ENCODE results near the gene GTPBP4.
"Not testable (repeated sequence)": the region's sequence is repeated elsewhere in the genome, so short reads cannot be mapped to it uniquely, and the experiment has no call there.

GTPBP4 gene

DNA sequence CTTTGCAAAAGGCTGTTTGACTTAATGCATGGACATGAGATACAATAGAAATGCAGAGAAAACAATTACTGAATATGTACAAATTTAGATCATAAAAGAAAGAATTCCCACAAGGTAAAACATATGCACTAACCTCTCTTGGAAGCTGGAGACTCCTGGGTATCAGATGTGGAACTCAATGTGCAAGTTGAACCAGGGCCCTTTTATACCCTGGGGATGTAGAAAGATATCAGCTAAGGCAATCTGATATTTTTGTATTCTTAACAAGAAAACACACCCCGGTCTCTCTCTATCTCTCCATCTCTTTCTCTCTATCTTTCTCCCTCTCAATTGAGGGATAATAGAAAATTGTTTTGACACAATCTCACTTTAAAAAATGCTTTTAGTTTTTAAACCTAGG lies 37.4 kb downstream of the GTPBP4 start, which contains the start of gene IDI2:
Gene IDI2 (minus strand): TSS at position 177 of the 400 bp plus-strand sequence. CDS start 1,136 bp downstream, outside the sequence.
- DNase-seq (ENCODE audit: low spot score) = no peak

DNA sequence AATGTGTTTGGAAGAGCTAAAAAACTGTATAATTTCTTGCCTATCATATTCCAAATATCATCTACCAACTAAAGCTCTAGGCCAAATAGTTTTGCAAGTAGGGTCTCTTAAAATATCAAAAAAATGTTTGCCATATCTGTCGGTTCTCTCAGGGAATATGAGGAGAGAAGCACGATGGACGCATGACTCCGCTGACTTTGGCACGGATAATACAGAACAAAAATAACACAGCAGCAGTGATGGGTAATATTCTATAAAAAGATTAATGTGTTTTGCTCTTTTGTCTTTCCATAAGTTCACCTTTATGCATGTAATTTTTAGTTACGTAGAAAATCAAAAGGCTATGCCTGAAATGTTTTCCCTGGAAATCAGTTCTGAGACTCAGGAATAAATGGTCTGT lies 38.3 kb downstream of the GTPBP4 start:
- DNase-seq (ENCODE audit: low spot score) = no peak

DNA sequence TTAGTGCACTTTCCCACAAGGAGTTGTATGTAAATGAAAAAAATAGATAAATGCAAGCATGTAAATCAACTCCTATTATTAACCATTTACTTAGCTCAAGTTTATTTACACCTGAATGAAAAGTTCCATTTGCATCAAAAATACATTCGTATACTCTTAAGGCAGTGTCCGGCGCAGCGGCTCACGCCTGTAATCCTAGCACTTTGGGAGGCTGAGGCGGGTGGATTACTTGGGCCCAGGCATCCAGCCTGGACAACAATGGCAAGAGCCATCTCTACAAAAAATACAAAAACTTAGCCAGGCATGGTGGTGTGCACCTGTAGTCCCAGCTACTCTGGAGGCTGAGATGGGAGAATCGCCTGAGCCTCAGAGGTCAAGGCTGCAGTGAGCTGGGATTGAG lies 41.6 kb downstream of the GTPBP4 start:
- no peak for DNase-seq (ENCODE audit: low spot score)

DNA sequence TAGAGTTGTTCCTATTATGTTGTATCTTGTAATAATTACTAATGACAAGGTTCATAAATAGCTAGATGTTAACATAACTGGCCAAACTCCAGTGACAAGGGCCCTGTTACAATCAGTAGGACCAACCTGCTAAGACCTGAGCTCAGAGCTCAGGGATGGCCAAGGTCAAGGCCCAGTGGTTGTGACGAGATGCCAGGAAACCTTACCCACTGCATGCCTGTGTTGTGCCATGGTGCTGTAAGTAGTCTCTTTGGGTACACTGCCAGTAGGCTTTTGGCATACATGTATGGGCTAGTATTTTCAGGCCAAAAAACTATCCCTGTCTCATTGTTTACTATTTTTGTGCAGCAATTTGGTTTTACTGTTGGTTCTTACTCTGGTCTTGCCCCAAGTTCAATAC lies 45.4 kb downstream of the GTPBP4 start:
- DNase-seq (ENCODE audit: low spot score) = no peak

DNA sequence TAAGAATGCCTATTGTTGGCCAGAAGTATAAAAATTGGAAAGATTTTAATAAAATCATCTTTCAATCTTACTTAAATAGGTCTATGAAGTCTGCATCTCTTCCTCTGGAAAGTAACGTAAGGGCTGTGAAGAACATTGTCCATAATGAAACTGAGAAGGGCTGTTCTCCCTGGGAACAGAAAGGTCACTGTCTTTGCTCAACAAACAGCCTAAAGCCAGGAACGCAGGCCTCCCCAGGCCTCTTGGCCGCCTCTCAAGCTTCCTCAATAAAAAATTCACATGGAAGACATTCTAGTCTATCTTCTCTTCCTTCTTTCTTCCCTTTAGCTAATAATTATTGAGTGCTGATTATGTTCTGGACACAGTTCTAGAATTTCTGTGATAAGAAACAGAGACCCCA lies 46.5 kb downstream of the GTPBP4 start:
- no peak for DNase-seq (ENCODE audit: low spot score)

DNA sequence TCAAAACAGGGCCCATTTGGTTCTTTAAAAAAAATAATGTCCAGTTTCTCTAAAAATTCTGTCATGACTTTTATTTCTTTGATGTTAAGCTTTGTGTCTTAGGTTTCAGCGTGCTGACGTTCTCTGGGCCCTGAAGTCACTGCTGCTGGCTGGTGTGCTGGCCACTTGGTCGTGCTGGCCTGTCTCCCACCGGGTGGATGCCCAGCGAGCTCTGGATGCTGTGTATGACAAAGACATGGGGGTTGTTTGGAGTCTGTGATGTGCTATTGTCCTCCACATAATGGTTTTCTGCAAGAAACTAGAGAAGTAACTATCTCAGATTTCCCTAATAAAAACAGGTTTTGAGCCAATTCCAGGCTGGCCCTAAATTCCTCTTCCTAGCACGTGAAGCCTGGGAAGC lies 47.0 kb downstream of the GTPBP4 start:
- DNase-seq (ENCODE audit: low spot score) = no peak

DNA sequence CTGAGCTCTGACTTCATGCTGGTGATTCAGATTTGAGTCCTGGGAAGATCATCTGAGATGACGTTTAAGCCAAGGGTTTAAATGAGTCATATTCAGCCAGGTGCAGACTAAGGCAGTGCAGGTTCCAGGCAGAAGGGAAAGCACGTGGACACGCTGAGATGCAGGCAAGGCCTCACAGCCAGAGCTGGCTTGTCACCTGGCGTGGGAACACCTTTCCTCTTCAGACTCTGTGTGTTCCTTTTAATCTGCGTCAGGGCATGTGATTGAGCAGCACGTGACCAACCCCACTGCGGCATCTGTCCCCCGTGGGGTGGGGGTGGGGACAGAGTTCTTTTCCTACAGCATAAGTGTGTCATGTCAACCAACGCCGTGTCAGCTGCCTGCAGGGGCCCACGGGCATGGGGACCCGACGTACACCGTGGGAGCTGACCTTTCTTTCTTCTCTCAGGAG lies 48.1 kb downstream of the GTPBP4 start:
- no peak for DNase-seq (ENCODE audit: low spot score)

DNA sequence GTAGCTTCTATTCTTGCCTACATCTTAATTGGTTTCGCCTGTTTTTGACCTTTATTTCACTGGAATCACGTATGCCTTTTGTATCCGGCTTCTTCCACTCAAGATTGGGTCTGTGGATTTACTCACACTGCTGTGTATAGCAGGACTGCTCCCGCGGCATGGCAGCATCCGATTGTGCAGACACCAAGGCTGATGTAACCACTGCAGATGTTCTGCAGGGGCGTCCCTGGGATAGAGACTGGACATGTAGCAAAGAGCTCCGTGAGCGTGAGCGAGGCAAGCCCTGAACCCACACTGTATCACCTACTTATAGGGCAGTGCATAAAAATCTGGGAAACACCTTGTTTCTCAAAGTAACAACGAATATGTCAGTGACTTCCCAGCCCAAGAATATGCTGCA lies 48.9 kb downstream of the GTPBP4 start:
- DNase-seq (ENCODE audit: low spot score) = no peak

DNA sequence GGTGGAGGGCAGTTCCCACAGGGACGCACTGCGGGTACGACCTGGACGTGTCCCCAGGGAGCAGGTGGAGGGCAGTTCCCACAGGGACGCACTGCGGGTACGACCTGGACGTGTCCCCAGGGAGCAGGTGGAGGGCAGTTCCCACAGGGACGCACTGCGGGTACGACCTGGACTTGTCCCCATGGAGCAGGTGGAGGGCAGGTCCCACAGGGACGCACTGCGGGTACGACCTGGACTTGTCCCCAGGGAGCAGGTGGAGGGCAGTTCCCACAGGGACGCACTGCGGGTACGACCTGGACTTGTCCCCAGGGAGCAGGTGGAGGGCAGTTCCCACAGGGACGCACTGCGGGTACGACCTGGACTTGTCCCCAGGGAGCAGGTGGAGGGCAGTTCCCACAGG lies 50.5 kb downstream of the GTPBP4 start:
- not testable (repeated sequence) for DNase-seq (ENCODE audit: low spot score)

DNA sequence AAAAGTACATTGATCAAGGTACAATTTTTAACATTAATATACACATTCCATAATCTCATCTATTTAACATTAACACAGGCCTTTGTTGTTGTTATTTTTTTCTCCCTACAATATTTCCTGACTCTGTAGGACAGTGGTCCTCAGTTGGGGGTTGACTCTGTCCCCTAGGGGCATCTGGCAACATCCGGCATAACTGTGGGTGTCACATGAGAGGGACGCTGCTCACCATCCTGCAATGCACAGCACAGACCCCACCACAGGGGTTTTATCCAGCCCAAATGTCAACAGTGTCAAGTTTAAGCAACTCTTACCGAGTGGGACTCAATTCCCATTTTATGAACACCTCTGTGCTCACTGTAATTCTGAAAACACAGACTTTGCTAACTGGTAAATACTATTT lies 51.9 kb downstream of the GTPBP4 start:
- DNase-seq (ENCODE audit: low spot score) = no peak

DNA sequence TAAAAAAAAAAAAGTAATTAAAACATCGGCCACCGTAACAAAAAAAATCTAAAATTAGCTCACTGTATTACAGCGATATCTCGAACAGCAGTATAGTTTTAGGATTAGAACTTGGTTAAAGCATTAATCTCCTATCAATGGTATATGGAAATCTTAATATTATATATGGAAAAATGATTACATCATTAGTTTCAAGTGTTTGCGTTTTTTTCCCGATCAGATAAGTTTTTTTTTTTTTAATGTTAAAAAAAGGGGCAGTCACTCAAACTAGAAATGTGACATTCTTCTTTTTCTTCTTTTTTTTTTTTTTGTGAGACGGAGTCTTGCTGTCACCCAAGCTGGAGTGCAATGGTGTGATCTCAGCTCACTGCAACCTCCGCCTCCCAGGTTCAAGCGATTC lies 53.3 kb downstream of the GTPBP4 start:
- no peak for DNase-seq (ENCODE audit: low spot score)

DNA sequence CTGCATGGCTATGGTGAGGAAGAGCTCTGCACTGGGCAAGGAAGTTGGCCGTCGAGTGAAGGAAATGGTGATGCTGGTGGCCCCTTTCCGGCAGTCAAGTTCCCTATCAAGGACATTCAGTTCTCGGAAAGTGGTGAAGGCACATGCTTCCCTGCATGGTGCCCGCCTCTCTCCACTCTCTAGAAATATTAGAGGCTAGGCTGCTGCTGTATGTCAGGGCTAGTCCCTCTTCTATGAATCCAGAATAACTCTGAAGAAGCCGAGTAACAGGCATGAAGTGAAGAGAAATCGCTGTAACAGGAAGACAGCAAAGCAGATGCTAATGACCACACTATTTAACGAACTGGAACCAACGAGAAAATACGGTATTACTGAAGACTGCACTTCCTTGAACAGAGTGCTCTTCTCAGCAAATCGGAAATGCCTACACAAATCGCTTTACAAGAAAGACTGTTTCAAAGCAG lies 55.3 kb downstream of the GTPBP4 start:
- DNase-seq (ENCODE audit: low spot score) = no peak

DNA sequence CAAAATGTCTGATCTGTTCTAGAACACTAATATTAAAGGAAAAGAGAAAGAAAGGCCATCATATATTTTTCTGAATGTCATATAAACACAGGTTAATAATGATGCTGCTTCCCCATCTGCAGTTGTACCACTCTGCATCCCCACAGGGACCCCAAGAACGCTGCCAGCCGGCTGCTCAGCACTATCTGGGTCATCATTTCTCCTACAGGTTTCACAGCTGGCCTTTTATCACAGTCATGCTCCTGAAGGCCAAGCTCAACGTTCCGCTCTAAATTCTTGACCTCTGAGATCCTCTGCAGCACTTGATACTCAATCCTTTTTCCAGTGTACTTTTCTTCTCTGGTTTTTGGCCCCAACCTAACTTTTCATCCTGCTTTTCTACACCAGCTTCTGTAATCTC lies 55.9 kb downstream of the GTPBP4 start:
- no peak for DNase-seq (ENCODE audit: low spot score)

DNA sequence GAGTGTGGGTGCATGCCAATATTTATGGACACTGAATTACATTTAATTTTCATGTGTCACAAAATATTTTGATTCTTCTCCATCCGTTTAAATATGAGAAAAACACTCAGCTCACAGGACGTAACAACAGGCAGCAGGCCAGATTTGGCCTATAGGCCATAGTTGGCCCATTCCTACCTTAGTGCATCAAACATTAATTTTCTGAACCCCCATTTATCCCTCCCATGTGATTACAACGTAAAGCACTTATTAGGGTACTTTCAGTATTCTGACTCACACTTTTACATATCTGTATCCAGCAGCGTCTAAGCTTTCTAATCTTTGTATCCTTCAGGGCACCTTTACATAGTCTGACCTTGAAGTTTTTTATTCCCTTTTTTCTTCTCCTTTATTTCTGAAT lies 56.7 kb downstream of the GTPBP4 start:
- no peak for DNase-seq (ENCODE audit: low spot score)

DNA sequence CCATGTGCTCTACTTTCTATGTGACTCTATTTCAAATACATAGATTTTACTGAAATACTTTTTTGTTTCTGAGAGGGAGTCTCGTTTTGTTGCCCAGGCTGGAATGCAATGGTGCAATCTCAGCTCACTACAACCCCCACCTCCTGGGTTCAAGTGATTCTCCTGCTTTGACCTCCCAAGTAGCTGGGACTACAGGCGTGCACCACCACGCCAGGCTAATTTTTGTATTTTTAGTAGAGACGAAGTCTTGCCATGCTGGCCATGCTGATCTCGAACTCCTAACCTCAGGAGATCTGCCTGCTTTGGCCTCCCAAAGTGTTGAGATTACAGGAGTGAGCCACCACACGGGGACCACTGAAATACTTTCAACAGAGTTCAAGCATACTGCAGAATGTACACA lies 57.2 kb downstream of the GTPBP4 start:
- no peak for DNase-seq (ENCODE audit: low spot score)

DNA sequence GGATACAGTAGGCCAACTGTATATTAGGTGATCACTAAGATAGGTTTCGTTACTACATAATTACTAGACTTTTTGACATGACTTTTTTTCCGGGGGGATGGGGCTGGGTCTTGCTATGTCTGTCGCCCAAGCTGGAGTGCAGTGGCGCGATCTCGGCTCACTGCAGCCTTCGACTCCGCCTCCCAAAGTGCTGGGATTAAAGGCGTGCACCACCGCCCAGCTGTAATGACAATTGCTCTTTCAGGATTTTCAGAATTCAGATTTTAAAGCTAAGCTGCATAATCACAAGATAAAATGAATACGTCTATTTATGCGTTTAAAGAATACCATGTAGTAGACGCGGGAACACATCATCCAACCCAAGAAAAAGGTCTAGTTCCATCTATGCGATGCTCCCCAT lies 59.7 kb downstream of the GTPBP4 start:
- DNase-seq (ENCODE audit: low spot score) = no peak

DNA sequence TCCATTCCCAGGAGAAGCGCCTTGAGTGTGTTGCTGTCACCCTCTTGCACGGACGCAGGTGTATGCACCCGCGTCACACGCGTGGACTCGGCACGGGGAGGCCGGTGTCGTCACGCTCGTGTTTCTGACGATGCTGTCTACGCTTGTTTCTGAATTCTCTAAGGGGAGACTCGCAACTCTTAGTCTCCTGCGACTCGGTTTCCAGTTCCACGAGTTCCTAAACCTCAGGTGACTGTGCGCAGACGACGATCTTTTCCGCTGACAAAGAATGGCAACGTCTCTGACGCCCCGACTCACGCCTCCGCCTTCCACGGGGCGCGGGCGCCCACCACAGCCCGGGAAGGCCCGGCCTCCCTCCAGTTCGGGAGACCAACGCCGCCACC lies 60.1 kb downstream of the GTPBP4 start:
- DNase-seq (ENCODE audit: low spot score) = no peak

DNA sequence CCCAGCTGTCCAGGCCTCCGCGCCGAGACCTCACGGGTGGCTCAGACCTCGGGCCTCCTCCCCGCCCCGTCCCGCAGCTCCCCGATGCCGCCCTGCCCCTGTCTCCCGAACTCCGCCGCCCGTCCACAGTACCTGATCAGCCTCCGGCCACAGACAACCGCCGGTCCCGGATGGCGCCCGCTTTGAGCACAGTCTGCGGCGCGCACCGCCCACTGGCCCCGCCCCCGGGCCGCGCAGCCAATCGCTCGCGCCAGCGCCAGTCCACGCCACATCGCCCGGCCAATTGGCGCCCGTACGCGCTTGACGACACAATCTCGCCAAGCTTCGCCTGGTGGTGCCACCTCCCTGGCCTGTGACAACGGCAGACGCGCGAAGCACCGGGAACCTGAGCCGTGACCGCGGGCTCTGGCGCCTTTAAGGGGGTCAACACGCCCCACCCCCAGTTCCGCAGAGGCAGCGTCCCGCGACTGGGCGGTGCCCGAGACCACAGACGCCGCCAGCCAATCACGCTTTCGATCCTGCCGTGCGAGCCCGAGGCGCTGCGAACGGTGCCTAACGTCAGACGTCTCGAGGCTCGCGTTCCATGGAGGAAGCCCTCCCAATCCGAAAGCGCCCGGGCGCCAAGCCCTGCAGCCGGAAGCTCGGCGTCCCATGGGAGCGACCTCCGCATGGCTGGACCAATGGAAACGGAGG lies 60.6 kb downstream of the GTPBP4 start, which contains the start of gene IDI1:
Gene IDI1 (minus strand): TSS at position 388 of the 693 bp plus-strand sequence. CDS start 116 bp downstream, at position 272.
- peak; percentile 95 for DNase-seq (ENCODE audit: low spot score)

DNA sequence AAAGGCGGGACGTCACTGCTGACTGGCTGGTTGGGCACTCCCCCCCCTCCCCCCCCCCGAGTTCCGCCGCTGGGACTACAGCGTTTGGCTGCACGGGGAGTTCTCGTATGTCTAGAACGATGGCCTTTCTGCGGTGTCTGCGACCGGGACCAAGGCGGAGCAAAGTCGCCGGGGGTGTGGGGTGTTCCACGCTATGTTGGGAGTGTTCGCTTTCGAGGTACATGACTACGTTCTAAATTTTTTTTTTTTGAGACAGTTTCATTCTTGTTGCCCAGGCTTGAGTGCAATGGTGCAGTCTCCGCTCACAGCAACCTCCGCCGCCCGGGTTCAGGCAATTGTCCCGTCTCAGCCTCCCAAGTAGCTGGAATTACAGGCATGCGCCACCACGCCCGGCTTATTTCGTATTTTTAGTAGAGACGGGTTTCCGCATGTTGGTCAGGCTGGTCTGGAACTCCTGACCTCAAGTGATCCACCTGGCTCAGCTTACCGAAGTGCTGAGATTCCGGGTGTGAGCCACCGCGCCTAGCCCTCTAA lies 61.3 kb downstream of the GTPBP4 start:
- no peak for DNase-seq (ENCODE audit: low spot score)

DNA sequence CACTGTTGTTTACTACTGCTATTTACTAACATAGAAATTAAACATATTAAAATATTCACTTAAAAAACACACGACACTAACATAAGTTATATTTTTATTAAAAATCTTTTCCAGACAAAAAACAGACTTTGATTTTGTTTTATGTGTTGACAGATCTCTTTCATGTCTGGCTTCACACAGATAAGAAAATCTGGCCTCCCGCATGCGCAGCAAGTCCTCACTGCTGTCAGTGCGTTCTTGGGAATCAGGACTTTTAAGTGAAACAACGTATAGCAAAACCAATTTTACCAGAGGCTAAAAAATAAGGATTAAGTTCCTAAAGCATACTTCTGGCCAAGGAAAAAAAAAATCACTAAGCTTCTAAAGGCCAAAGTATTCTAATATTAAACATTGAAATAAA lies 61.9 kb downstream of the GTPBP4 start:
- no peak for DNase-seq (ENCODE audit: low spot score)

DNA sequence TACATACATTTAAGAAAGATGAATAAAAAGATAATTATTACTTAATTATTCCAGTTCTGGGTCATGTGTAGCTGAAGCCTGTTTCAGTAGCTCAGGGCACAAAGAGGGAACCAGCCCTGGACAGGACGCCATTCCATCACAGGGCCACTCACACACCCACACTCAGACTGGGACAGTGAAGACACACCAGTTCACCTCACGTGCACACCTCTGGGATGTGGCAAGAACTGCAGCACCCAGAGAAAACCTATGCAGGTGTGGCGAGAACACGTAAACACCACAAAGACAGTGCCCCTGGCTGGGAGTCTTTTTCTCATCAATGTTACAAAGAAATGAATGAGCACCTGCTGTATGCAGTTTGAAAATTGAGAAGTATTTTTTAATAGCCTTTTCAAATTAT lies 62.3 kb downstream of the GTPBP4 start:
- DNase-seq (ENCODE audit: low spot score) = no peak

DNA sequence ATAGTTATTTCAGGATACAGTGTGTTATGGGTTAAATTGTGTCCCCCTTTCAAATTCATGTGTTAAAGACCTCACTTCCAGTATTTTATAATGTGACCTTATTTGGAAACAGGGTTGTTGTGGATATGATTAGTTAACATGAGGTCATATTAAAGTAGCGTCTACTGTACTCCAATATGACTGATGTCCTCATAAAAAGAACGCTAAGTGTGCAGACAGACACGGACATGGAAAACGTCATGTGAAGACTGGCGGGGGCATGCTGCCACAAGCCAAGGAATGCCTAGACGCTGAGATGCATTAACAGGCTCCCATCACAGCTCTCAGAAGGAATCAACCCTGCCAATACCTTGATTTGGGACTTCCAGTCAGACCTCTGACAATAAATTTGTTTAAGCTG lies 66.5 kb downstream of the GTPBP4 start:
- no peak for DNase-seq (ENCODE audit: low spot score)

DNA sequence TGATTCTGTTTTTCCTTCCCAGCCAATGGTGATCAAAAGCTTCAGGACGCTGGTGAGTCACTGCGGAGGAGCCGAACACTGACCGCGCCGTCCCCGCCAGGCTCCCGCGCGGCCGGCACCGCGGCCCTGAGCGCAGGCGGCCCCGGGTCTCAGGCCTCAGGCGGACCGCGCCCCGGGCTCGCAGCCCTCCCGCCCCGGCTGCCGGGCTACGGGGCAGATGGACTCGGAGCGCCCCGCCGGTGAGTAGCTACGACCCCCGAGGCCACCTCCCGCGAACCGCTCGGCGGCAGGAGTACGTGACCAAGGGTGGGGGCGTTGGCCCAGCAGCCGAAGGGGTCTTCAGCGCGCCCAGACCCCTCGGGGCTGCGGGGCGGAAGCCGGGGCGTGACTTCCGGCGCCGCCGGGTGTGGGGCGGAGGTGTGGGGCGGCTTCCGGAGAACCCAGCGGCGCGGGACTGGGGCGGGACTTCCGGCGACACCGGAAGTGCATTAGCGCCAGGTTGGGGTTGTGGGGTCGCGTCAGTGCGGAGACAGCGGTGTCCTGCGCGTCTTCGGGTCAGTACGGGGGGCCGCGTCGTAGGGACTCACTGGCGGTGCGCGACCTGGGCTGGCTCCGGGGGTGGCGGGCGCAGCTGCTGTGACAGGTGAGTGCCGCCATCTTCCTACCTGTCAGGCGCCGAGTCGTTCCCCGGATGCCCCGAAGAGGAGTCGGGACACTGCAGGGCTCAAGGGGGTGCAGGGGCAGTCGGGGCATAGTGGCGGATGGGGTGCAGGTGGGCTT lies 68.3 kb downstream of the GTPBP4 start, which contains the start of gene WDR37:
Gene WDR37 (plus strand): TSS at position 60 of the 780 bp plus-strand sequence. CDS start 15,771 bp downstream, outside the sequence.
- DNase-seq (ENCODE audit: low spot score) = peak; percentile 97
